Neural cell (in vitro differentiated cells): Measurements from ENCODE around the gene ITPR3. TPM values are rescaled to one million over a fixed set of nuclear protein-coding genes. Genes with fewer than 3 reads are reported as not detected.

ENCODE experiments used
- H2AFZ ChIP-seq: fragments of 200-600, 300-800 bp; sonication (generic), shearing (Covaris generic); 2 replicates; pipeline ENCODE4 v1.6.0; 2014; ENCODE audit warnings: low read depth, mild to moderate bottlenecking, antibody characterized with exemption, low read length, moderate library complexity
- H3F3A ChIP-seq: fragments of 200-600 bp; shearing (Covaris generic); 2 replicates; pipeline ENCODE4 v1.6.1; 2016; ENCODE audit warnings: mild to moderate bottlenecking, moderate library complexity, mixed read lengths, antibody characterized with exemption, low read length; ENCODE audit not compliant: insufficient read depth, poor library complexity, severe bottlenecking
- H3K27ac ChIP-seq: fragments of 200-600, 300-800 bp; sonication (generic), shearing (Covaris generic); 2 replicates; pipeline ENCODE4 v1.5.1; 2014; ENCODE audit warnings: mild to moderate bottlenecking, low read length, moderate library complexity
- H3K27me3 ChIP-seq: fragments of 300-800, 200-600 bp; sonication (generic), shearing (Covaris generic); 2 replicates; pipeline ENCODE4 v1.6.0; 2014; ENCODE audit warnings: mild to moderate bottlenecking, low read depth, low read length, moderate library complexity; ENCODE audit not compliant: insufficient read depth
- H3K36me3 ChIP-seq: fragments of 300-800, 200-600 bp; sonication (generic), shearing (Covaris generic); 2 replicates; pipeline ENCODE4 v1.5.1; 2014; ENCODE audit warnings: mild to moderate bottlenecking, antibody characterized with exemption, low read length, moderate library complexity; ENCODE audit not compliant: insufficient read depth
- H3K4me2 ChIP-seq: fragments of 300-800, 200-600 bp; sonication (generic), shearing (Covaris generic); 2 replicates; pipeline ENCODE4 v1.6.0; 2014; ENCODE audit warnings: mild to moderate bottlenecking, low read length
- H3K4me3 ChIP-seq: fragments of 300-800, 200-600 bp; sonication (generic), shearing (Covaris generic); 2 replicates; pipeline ENCODE4 v1.5.1; 2014; ENCODE audit warnings: mild to moderate bottlenecking, low read length, moderate library complexity
- H3K79me2 ChIP-seq: fragments of 200-600 bp; shearing (Covaris generic); replicated peaks from 2 replicates; pipeline ENCODE4 v1.6.0; 2014; ENCODE audit warnings: mild to moderate bottlenecking, low read length, moderate library complexity; ENCODE audit not compliant: insufficient read depth
- H3K9ac ChIP-seq: fragments of 300-800, 200-600 bp; sonication (generic), shearing (Covaris generic); 2 replicates; pipeline ENCODE4 v1.6.1; 2016; ENCODE audit warnings: mild to moderate bottlenecking, low read length, mixed read lengths
- H3K9me2 ChIP-seq: fragments of 200-600 bp; shearing (Covaris generic); 2 replicates; pipeline ENCODE4 v1.6.1; 2016; ENCODE audit warnings: mild to moderate bottlenecking, low read length, mixed read lengths; ENCODE audit not compliant: insufficient read depth
- H3K9me3 ChIP-seq: fragments of 200-600, 300-800 bp; sonication (generic), shearing (Covaris generic); 2 replicates; pipeline ENCODE4 v1.6.1; 2016; ENCODE audit warnings: mild to moderate bottlenecking, mixed run types, low read length, moderate library complexity, mixed read lengths
- H4K20me1 ChIP-seq: fragments of 200-600 bp; shearing (Covaris generic); 2 replicates; pipeline ENCODE4 v1.6.1; 2016; ENCODE audit warnings: mild to moderate bottlenecking, mixed run types; ENCODE audit not compliant: insufficient read depth
- EP300 ChIP-seq: fragments of 450-650 bp; conservative IDR thresholded peaks from 2 replicates; pipeline ENCODE4 v1.6.1; 2014; ENCODE audit warnings: antibody characterized with exemption, mild to moderate bottlenecking, moderate library complexity; ENCODE audit not compliant: poor library complexity, severe bottlenecking
- EZH2 ChIP-seq: fragments of 200-600, 300-800 bp; shearing (Covaris generic), sonication (generic); IDR thresholded peaks from 2 replicates; pipeline ENCODE4 v1.6.1; 2014; ENCODE audit warnings: antibody characterized with exemption, low read length, borderline replicate concordance, mild to moderate bottlenecking; ENCODE audit not compliant: insufficient read depth, poor library complexity, severe bottlenecking
- MXI1 ChIP-seq: fragments of 450-650 bp; conservative IDR thresholded peaks from 2 replicates; pipeline ENCODE4 v1.6.1; 2014; ENCODE audit warnings: antibody characterized with exemption, mild to moderate bottlenecking; ENCODE audit not compliant: poor library complexity, severe bottlenecking
- POLR2AphosphoS5 ChIP-seq: IDR thresholded peaks from 2 replicates; pipeline ENCODE4 v1.6.1; 2012
- RAD21 ChIP-seq: fragments of 450-650 bp; conservative IDR thresholded peaks from 2 replicates; pipeline ENCODE4 v1.6.1; 2014; ENCODE audit warnings: antibody characterized with exemption, mild to moderate bottlenecking, moderate library complexity
- SMC3 ChIP-seq: fragments of 450-650 bp; conservative IDR thresholded peaks from 2 replicates; pipeline ENCODE4 v1.6.1; 2014; ENCODE audit warnings: antibody characterized with exemption, mild to moderate bottlenecking, moderate library complexity; ENCODE audit not compliant: poor library complexity
- TAF1 ChIP-seq: IDR thresholded peaks from 2 replicates; pipeline ENCODE4 v1.6.1; 2012; ENCODE audit warnings: low read depth
- polyA plus RNA-seq: library from polyadenylated mRNA; depleted of rRNA; stranded (reverse); fragments of >200 nt; gene quantifications from 2 replicates; pipeline ENCODE4 v1.2.3, GENCODE V29; 2014
- TF ChIP-seq, protein P1 (sequence below): fragments of 450-650 bp; IDR thresholded peaks from 2 replicates; pipeline ENCODE4 v1.5.1; 2014; ENCODE audit warnings: antibody characterized with exemption, mild to moderate bottlenecking, moderate library complexity; ENCODE audit not compliant: poor library complexity, severe bottlenecking
- TF ChIP-seq, protein P2 (sequence below): IDR thresholded peaks from 2 replicates; pipeline ENCODE4 v1.6.1; 2012; ENCODE audit warnings: borderline replicate concordance

Gene ITPR3
- polyA plus RNA-seq, 1 donor from 2014 or later: 0.11 TPM

DNA sequence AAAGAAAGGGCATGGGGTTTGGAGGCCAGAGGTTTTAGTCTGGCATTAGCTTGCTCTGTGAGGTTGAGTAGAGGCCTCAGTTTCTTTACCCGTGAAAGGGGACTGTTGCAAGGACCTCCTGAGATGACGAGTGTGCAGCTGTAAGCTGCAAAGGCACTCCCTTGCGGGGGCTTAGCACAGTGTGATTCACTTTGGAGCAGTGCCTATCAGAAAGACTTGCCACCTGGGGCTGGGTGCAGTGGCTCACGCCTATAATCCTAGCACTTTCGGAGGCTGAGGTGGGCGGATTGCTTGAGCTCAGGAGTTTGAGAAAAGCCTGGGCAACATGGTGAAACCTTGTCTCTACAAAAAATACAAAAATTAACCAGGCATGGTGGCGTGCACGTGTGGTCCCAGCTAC is 33.6 kb upstream of the ITPR3 start:
- TF ChIP-seq, protein P1, sequence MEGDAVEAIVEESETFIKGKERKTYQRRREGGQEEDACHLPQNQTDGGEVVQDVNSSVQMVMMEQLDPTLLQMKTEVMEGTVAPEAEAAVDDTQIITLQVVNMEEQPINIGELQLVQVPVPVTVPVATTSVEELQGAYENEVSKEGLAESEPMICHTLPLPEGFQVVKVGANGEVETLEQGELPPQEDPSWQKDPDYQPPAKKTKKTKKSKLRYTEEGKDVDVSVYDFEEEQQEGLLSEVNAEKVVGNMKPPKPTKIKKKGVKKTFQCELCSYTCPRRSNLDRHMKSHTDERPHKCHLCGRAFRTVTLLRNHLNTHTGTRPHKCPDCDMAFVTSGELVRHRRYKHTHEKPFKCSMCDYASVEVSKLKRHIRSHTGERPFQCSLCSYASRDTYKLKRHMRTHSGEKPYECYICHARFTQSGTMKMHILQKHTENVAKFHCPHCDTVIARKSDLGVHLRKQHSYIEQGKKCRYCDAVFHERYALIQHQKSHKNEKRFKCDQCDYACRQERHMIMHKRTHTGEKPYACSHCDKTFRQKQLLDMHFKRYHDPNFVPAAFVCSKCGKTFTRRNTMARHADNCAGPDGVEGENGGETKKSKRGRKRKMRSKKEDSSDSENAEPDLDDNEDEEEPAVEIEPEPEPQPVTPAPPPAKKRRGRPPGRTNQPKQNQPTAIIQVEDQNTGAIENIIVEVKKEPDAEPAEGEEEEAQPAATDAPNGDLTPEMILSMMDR: no peak
- no peak for TF ChIP-seq RAD21
- no peak for TF ChIP-seq EZH2
- no peak for TF ChIP-seq EP300
- no peak for TF ChIP-seq SMC3
- TF ChIP-seq TAF1: no peak
- no peak for TF ChIP-seq POLR2AphosphoS5
- TF ChIP-seq MXI1: no peak
- Histone ChIP-seq H3K9me2 (no peaks in the 10 kb centered on the region), H3K9me3 (no peaks in the 10 kb centered on the region), H3K27ac (no peak overlapping the region), H3K9ac (no peak overlapping the region), H3K27me3 (no peaks in the 10 kb centered on the region), H3K4me3 (no peak overlapping the region), H2AFZ (no peak overlapping the region), H3K79me2 (no peaks in the 10 kb centered on the region), H3K36me3 (no peaks in the 10 kb centered on the region), H3K4me2 (no peak overlapping the region), H3F3A (no peaks in the 10 kb centered on the region), H4K20me1 (no peaks in the 10 kb centered on the region)

DNA sequence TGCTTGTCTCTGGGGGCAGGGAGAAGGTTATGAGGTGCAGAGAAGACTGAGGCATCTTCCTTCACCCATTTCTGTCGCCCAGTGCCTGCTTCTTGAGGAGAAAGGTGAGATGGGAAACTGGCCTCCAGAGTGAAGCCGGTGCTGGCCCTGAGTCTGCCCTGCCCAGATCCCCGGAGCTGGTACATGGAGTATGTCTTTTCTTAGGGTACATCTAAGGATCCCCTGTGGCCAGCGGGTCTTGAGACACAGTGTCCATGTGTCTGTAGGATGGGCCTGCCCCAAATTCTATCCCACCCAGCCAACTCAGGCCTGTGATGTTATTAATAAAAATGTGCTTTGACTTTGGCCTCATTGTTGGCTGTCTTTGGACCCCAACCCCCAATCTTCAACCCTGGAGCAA is 32.2 kb upstream of the ITPR3 start:
- no peaks in the 10 kb centered on the region for H4K20me1 ChIP-seq
- H3K79me2 ChIP-seq: no peaks in the 10 kb centered on the region
- no peaks in the 10 kb centered on the region for H3K36me3 ChIP-seq
- H3F3A ChIP-seq: no peaks in the 10 kb centered on the region
- no peak overlapping the region for H3K4me2 ChIP-seq
- TF ChIP-seq EZH2 (no peak), SMC3 (no peak), MXI1 (no peak)
- H3K27me3 ChIP-seq: no peaks in the 10 kb centered on the region
- H3K9ac ChIP-seq: no peak overlapping the region
- no peaks in the 10 kb centered on the region for H3K9me3 ChIP-seq
- no peak overlapping the region for H3K27ac ChIP-seq
- no peak overlapping the region for H3K4me3 ChIP-seq
- no peak overlapping the region for H2AFZ ChIP-seq
- H3K9me2 ChIP-seq: no peaks in the 10 kb centered on the region

DNA sequence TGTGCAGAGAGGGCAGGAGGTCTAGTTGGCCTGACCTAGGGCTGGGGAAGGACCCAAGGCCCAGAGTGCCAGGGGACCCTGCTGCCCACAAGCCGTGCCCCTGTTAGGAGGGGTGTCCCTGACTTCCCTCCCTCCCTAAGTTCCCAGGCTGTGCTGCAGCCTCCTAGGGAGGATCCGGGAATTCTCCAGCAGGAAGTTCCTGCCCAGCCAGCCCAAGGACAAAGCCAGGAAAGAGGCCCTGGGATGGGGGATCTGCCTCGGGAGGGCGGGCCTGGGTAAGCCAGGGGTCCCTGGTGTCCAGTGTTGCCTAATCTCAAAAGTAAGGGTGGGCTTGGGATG is 31.8 kb upstream of the ITPR3 start:
- no peaks in the 10 kb centered on the region for H3K9me2 ChIP-seq
- no peak for TF ChIP-seq EP300
- TF ChIP-seq, protein P1: no peak
- TF ChIP-seq, protein P2, sequence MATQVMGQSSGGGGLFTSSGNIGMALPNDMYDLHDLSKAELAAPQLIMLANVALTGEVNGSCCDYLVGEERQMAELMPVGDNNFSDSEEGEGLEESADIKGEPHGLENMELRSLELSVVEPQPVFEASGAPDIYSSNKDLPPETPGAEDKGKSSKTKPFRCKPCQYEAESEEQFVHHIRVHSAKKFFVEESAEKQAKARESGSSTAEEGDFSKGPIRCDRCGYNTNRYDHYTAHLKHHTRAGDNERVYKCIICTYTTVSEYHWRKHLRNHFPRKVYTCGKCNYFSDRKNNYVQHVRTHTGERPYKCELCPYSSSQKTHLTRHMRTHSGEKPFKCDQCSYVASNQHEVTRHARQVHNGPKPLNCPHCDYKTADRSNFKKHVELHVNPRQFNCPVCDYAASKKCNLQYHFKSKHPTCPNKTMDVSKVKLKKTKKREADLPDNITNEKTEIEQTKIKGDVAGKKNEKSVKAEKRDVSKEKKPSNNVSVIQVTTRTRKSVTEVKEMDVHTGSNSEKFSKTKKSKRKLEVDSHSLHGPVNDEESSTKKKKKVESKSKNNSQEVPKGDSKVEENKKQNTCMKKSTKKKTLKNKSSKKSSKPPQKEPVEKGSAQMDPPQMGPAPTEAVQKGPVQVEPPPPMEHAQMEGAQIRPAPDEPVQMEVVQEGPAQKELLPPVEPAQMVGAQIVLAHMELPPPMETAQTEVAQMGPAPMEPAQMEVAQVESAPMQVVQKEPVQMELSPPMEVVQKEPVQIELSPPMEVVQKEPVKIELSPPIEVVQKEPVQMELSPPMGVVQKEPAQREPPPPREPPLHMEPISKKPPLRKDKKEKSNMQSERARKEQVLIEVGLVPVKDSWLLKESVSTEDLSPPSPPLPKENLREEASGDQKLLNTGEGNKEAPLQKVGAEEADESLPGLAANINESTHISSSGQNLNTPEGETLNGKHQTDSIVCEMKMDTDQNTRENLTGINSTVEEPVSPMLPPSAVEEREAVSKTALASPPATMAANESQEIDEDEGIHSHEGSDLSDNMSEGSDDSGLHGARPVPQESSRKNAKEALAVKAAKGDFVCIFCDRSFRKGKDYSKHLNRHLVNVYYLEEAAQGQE: no peak
- no peak for TF ChIP-seq POLR2AphosphoS5
- no peak for TF ChIP-seq SMC3
- no peak for TF ChIP-seq MXI1
- no peak for TF ChIP-seq RAD21
- TF ChIP-seq EZH2: no peak
- no peak for TF ChIP-seq TAF1
- no peak overlapping the region for H3K27ac ChIP-seq
- no peak overlapping the region for H3K4me2 ChIP-seq
- no peaks in the 10 kb centered on the region for H3K36me3 ChIP-seq
- H2AFZ ChIP-seq: no peak overlapping the region
- no peak overlapping the region for H3K4me3 ChIP-seq
- H3F3A ChIP-seq: no peaks in the 10 kb centered on the region
- H3K9ac ChIP-seq: no peak overlapping the region
- no peaks in the 10 kb centered on the region for H4K20me1 ChIP-seq
- no peaks in the 10 kb centered on the region for H3K79me2 ChIP-seq
- no peaks in the 10 kb centered on the region for H3K27me3 ChIP-seq
- H3K9me3 ChIP-seq: no peaks in the 10 kb centered on the region
